ENCODE data around the gene RGR. TPM values are rescaled to one million over a fixed set of nuclear protein-coding genes. Genes with fewer than 3 reads are reported as not detected.
"Not testable (repeated sequence)": the region's sequence is repeated elsewhere in the genome, so short reads cannot be mapped to it uniquely, and the experiment has no call there.

RGR gene
- total RNA-seq, 4 donors from 2014 or later, result not detected

DNA sequence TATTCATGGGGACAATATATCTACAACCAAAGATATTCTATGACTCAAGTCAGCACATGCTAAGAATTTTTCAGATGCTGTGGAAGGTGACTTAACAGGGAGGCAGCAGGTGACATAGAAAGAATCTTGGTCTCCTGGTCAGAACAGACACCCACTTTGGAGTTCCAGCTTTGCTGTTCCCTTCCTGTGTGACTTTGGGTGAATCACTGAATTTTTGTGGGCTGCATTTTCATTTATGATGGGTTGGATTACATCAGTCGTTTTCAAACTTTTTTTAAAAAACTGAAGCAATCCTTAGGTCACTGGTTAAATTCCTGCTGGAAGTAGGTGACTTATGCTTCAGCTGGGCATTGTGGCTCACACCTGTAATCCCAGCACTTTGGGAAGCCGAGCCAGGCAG is 24.9 kb downstream of the RGR start:
- no peak overlapping the region for H3K27ac ChIP-seq
- H3K4me1 ChIP-seq, result no peaks in the 10 kb centered on the region
- H3K4me3 ChIP-seq, result no peak overlapping the region
- no peaks in the 10 kb centered on the region for H3K9me3 ChIP-seq
- H3K27me3 ChIP-seq, result peaks cover 5% of the 10 kb centered on the region
- no peak for DNase-seq (ENCODE audit: low spot score in 2 of 2)
- whole genome bisulfite sequencing, result 67% methylated on average over 2 of the region's 2 CpGs
- TF ChIP-seq POLR2AphosphoS5 (IDR thresholded peaks at IDR 0.05), result no peak
- TF ChIP-seq, protein P1, sequence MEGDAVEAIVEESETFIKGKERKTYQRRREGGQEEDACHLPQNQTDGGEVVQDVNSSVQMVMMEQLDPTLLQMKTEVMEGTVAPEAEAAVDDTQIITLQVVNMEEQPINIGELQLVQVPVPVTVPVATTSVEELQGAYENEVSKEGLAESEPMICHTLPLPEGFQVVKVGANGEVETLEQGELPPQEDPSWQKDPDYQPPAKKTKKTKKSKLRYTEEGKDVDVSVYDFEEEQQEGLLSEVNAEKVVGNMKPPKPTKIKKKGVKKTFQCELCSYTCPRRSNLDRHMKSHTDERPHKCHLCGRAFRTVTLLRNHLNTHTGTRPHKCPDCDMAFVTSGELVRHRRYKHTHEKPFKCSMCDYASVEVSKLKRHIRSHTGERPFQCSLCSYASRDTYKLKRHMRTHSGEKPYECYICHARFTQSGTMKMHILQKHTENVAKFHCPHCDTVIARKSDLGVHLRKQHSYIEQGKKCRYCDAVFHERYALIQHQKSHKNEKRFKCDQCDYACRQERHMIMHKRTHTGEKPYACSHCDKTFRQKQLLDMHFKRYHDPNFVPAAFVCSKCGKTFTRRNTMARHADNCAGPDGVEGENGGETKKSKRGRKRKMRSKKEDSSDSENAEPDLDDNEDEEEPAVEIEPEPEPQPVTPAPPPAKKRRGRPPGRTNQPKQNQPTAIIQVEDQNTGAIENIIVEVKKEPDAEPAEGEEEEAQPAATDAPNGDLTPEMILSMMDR (IDR thresholded peaks at IDR 0.05), result no peak
- H3K36me3 ChIP-seq, result no peaks in the 10 kb centered on the region

DNA sequence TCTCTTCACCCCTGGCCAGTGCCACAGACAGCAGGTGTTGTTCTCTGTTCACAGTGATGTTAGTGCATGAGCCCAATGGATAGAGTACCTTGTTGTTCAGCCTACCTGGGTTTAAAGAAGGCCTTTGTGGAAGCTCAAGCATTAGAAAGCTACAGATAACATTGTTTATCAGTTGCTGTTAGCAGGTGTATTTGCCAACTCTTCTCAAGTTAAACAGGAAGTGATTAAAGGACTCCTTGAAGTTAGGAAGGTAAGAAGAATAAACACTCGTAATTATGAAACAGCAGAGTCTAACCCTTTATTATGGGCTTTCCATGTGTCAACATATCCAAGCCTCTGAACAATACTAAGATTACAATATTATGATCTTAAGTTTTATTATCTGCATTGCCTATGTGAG is 25.9 kb downstream of the RGR start:
- H3K4me3 ChIP-seq, result no peak overlapping the region
- no peak overlapping the region for H3K27ac ChIP-seq
- no peaks in the 10 kb centered on the region for H3K36me3 ChIP-seq
- no peaks in the 10 kb centered on the region for H3K9me3 ChIP-seq
- 64% methylated on average over 1 of the region's 1 CpG for WGBS
- H3K4me1 ChIP-seq, result no peaks in the 10 kb centered on the region
- H3K27me3 ChIP-seq, result peaks cover 8% of the 10 kb centered on the region
- TF ChIP-seq EP300 (IDR thresholded peaks at IDR 0.05) (no peak), POLR2AphosphoS5 (IDR thresholded peaks at IDR 0.05) (no peak), POLR2A (IDR thresholded peaks at IDR 0.05) (no peak)
- TF ChIP-seq, protein P1 (IDR thresholded peaks at IDR 0.05), result no peak
- no peak for DNase-seq (ENCODE audit: low spot score in 2 of 2)

DNA sequence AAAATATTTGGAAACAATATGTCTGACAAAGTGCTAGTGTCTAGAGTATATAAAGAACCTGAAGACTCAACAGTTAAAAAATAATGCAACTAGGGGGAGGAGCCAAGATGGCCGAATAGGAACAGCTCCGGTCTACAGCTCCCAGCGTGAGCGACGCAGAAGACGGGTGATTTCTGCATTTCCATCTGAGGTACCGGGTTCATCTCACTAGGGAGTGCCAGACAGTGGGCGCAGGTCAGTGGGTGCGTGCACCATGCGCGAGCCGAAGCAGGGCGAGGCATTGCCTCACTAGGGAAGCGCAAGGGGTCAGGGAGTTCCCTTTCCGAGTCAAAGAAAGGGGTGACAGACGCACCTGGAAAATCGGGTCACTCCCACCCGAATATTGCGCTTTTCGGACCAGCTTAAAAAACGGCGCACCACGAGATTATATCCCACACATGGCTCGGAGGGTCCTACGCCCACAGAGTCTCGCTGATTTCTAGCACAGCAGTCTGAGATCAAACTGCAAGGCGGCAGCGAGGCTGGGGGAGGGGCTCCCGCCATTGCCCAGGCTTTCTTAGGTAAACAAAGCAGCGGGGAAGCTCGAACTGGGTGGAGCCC is 35.1 kb downstream of the RGR start:
- not testable (repeated sequence) for H3K36me3 ChIP-seq; H3K4me3 ChIP-seq; H3K9me3 ChIP-seq; DNase-seq (ENCODE audit: low spot score in 2 of 2); H3K4me1 ChIP-seq; H3K27ac ChIP-seq
- peaks cover 11% of the 10 kb centered on the region for H3K27me3 ChIP-seq
- WGBS, result 77% methylated on average over 31 of the region's 31 CpGs

DNA sequence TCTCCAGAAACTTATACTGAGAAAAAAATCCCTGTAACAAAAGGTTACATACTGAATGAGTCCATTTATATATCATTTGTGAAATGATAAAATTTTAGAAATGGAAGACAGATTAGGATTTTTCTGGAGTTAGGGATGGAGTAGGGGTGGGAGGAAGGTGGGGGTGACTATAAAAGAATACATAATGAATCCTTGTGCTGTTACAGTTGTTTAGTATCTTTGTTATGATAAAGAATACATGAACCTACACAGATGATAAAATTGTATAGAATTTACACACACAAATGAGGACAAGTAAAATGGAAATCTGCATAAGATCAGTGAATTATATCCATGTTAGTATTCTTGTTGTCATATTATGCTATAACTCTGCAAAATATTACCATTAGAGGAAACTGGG is 41.8 kb downstream of the RGR start:
- Histone ChIP-seq H3K36me3 (no peaks in the 10 kb centered on the region), H3K27ac (no peak overlapping the region), H3K4me3 (no peak overlapping the region), H3K9me3 (no peaks in the 10 kb centered on the region), H3K4me1 (no peaks in the 10 kb centered on the region), H3K27me3 (no peaks in the 10 kb centered on the region)
- no peak for DNase-seq (ENCODE audit: low spot score in 2 of 2)
- TF ChIP-seq POLR2AphosphoS5 (IDR thresholded peaks at IDR 0.05), result no peak
- TF ChIP-seq EP300 (IDR thresholded peaks at IDR 0.05), result no peak
- TF ChIP-seq POLR2A (IDR thresholded peaks at IDR 0.05), result no peak
- TF ChIP-seq, protein P1 (IDR thresholded peaks at IDR 0.05), result no peak

GRCh38 chr10:84288151-84288550 is 43.3 kb downstream of the RGR start:
- Histone ChIP-seq H3K9me3 (no peaks in the 10 kb centered on the region), H3K36me3 (no peaks in the 10 kb centered on the region), H3K27ac (no peak overlapping the region), H3K27me3 (no peaks in the 10 kb centered on the region), H3K4me1 (no peaks in the 10 kb centered on the region), H3K4me3 (no peak overlapping the region)
- TF ChIP-seq, protein P1 (IDR thresholded peaks at IDR 0.05), result no peak
- TF ChIP-seq POLR2AphosphoS5 (IDR thresholded peaks at IDR 0.05) (no peak), POLR2A (IDR thresholded peaks at IDR 0.05) (no peak), EP300 (IDR thresholded peaks at IDR 0.05) (no peak)
- 87% methylated on average over 1 of the region's 1 CpG for WGBS
- DNase-seq (ENCODE audit: low spot score in 2 of 2), result no peak

Data from suprapubic skin (tissue), 4 donors.